HepG2 (cell line): Measurements from ENCODE around the gene TRPC4AP. TPM values are rescaled to one million over a fixed set of nuclear protein-coding genes. Genes with fewer than 3 reads are reported as not detected.

Experiments
- ATAC-seq: fragments of 200-7000 bp; cut with Tn5 transposase; 3 replicates; pipeline ENCODE4 v1.9.1; 2020; ENCODE audit warnings: mild to moderate bottlenecking, moderate library complexity
- BruUV-seq: library from RNA; stranded (reverse); fragments of 400-500 nt; replicated peaks from 2 replicates; lab custom pipeline; 2021; lab: Mats Ljungman, UMichigan
- CTCF ChIA-PET: fragments of 300-600 bp; formaldehyde crosslinking; extraction: SDS; loops from one replicate; lab custom pipeline; 2021; ENCODE audit warnings: low total read pairs, inconsistent platforms, low intra/inter-chr PET ratio; lab: Yijun Ruan, JAX
- POLR2A ChIA-PET: fragments of 350-600 bp; sonication (Branson Sonifier 250); formaldehyde crosslinking; loops from one replicate; lab custom pipeline; 2020; ENCODE audit warnings: antibody characterized with exemption, inconsistent platforms; lab: Yijun Ruan, JAX
- DNase-seq: peaks from one replicate; pipeline ENCODE4 v3.0.0-alpha.2; 2015; ENCODE audit warnings: low spot score
- FAIRE-seq: peaks from 3 replicates; lab custom pipeline; 2011; peaks lifted over from hg19 to GRCh38; lab: Jason Lieb, UNC
- H2AFZ ChIP-seq: one replicate; pipeline ENCODE4 v1.6.1; 2011; ENCODE audit warnings: low read length, inconsistent platforms
- H3K27ac ChIP-seq: fragments of 300-600 bp; 3 replicates; pipeline ENCODE4 v1.8.0; 2011; ENCODE audit warnings: mixed run types, mild to moderate bottlenecking, mixed read lengths, low read length, inconsistent platforms; ENCODE audit not compliant: insufficient read depth; ENCODE audit errors: extremely low read length
- H3K27me3 ChIP-seq, 2 experiments: fragments of 200-600 bp in 1 of 2; 2 replicates in 1 of 2; 3 replicates in 1 of 2; pipeline versions ENCODE4 v1.6.0 to v1.8.0; 2011; ENCODE audit warnings: low read length in 2 of 2, mild to moderate bottlenecking in 2 of 2, moderate library complexity in 2 of 2, inconsistent platforms in 1 of 2; ENCODE audit not compliant: insufficient read depth in 2 of 2, control insufficient read depth in 1 of 2
- H3K36me3 ChIP-seq, 2 experiments: fragments of 200-600 bp in 1 of 2; replicated peaks in 1 of 2; 2 replicates in 1 of 2; 3 replicates in 1 of 2; pipeline versions ENCODE4 v1.5.1 to v1.8.0; 2011; ENCODE audit warnings: low read length in 2 of 2, inconsistent platforms in 1 of 2; ENCODE audit not compliant: insufficient read depth in 2 of 2, control insufficient read depth in 1 of 2
- H3K4me1 ChIP-seq: 2 replicates; pipeline ENCODE4 v1.5.1; 2012; ENCODE audit warnings: low read length, inconsistent platforms; ENCODE audit not compliant: insufficient read depth
- H3K4me2 ChIP-seq: 2 replicates; pipeline ENCODE4 v1.6.0; 2011; ENCODE audit warnings: low read depth, low read length, inconsistent platforms
- H3K4me3 ChIP-seq, 3 experiments: fragments of 200-600 bp in 1 of 3; sonication (generic), shearing (Covaris generic) in 1 of 3; replicated peaks in 1 of 3; 2 replicates each; pipeline ENCODE4 v1.5.1; 2011 to 2016; ENCODE audit warnings: low read length in 3 of 3, inconsistent platforms in 2 of 3, low read depth in 2 of 3, mild to moderate bottlenecking in 2 of 3, control low read depth in 1 of 3, mixed read lengths in 1 of 3; ENCODE audit not compliant: insufficient read depth in 1 of 3
- H3K79me2 ChIP-seq: one replicate; pipeline ENCODE4 v1.6.1; 2011; ENCODE audit warnings: low read length, inconsistent platforms; ENCODE audit not compliant: insufficient read depth
- H3K9ac ChIP-seq: 2 replicates; pipeline ENCODE4 v1.6.0; 2011; ENCODE audit warnings: mild to moderate bottlenecking, low read depth, low read length, inconsistent platforms; ENCODE audit not compliant: insufficient read depth
- H3K9me3 ChIP-seq: 2 replicates; pipeline ENCODE4 v1.5.1; 2012; ENCODE audit warnings: mild to moderate bottlenecking, low read length
- H4K20me1 ChIP-seq: 2 replicates; pipeline ENCODE4 v1.6.0; 2011; ENCODE audit warnings: inconsistent platforms, mild to moderate bottlenecking, low read length, moderate library complexity; ENCODE audit not compliant: insufficient read depth
- ADNP ChIP-seq: sonication (generic); formaldehyde crosslinking; IDR thresholded peaks from 2 replicates; pipeline ENCODE4 v1.4.0; 2020; ENCODE audit warnings: missing genetic modification reagents
- BCLAF1 ChIP-seq: fragments of 450-650 bp; IDR thresholded peaks from 2 replicates; pipeline ENCODE4 v1.6.1; 2017; ENCODE audit warnings: mild to moderate bottlenecking
- CEBPB ChIP-seq: IDR thresholded peaks from 2 replicates; pipeline ENCODE4 v1.6.1; 2011; ENCODE audit warnings: low read depth, low read length, improper control_type of control experiment, borderline replicate concordance
- HNRNPK ChIP-seq: fragments of 200-400 bp; formaldehyde crosslinking; IDR thresholded peaks from 2 replicates; pipeline ENCODE4 v1.6.1; 2018; ENCODE audit warnings: low read length, low read depth, moderate library complexity, mild to moderate bottlenecking; ENCODE audit not compliant: poor library complexity, severe bottlenecking
- WGBS: methylation state at CpG from one replicate; pipeline ENCODE4 v1.1.6; 2017; ENCODE audit warnings: low lambda C conversion rate; 5-methylcytosine and 5-hydroxymethylcytosine counted together
- in situ Hi-C: cut with HindIII; loops from 2 replicates; pipeline ENCODE4 v1.10.0; 2017; ENCODE audit warnings: low pct_unique_long_range_greater_than_20kb; ENCODE audit not compliant: extremely low pct_ligation_motif_present
- intact Hi-C: fragments of 100-400 bp; cut with micrococcal nuclease; formaldehyde crosslinking; loops from one replicate; pipeline ENCODE4 v1.10.0; 2022; ENCODE audit not compliant: unreplicated experiment
- polyA plus RNA-seq, 8 experiments: library from polyadenylated mRNA; depleted of rRNA in 3 of 8; stranded (reverse) in 7 of 8; unstranded in 1 of 8; fragments of >200 nt; fragmentation: Illumina TruSeq in 4 of 8; extraction: Trizol in 4 of 8; gene quantifications; 2 replicates each; pipeline versions ENCODE4 v1.2.1 to v1.2.3, GENCODE V29; 2011 to 2016; ENCODE audit warnings: low read depth in 4 of 8, missing spikeins in 1 of 8, mixed read lengths in 1 of 8; ENCODE audit not compliant: insufficient read depth in 1 of 8
- total RNA-seq, 5 experiments: library from RNA; depleted of rRNA; stranded (reverse); fragments of >200 nt; fragmentation: Illumina TruSeq; extraction: Trizol; gene quantifications; 2 replicates each; pipeline ENCODE4 v1.2.3, GENCODE V29; 2016; ENCODE audit warnings: low read depth in 1 of 5

TRPC4AP gene
- total and polyA plus RNA-seq, 2 of the 13 experiments (the other 11 are each of a cell fraction or from before 2014, with no cell fraction given) = 136 to 137 TPM

GRCh38 chr20:35106827-35107380 lies 14.3 kb upstream of the TRPC4AP start:
- in situ Hi-C loops = no loop called here
- TF ChIP-seq HNRNPK = peak; percentile 98
- no peak for TF ChIP-seq BCLAF1

DNA sequence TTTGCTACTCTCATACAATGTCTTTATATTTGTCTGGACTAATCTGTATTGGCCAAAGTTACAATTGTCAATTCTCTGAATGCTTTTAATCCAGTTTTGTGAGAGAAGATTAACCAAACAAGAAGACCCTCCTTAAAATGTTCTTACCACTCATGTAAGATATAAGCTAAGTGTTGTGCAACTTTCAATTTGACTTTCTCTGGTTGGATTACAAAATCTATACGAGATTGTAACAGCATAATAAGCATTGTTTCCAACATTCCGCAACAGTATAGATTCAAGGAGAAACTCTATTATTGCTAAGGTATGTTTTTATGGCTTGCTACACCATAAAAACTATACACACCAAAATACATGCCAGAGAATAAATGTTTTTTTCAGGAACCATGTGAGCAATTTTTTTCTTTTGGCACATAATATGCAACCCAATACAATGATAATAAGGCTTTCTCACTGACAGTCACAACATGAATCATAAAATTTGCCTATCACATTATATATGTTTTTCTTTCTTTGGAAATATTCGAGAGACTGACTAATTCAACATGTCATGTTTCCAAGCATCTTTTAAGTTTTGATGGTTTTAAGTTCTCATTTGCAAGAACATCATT lies 12.2 kb upstream of the TRPC4AP start:
- in situ Hi-C loops = no loop called here
- Histone ChIP-seq H3K27me3 (no peaks in the 10 kb centered on the region), H3K27ac (no peak overlapping the region), H3K4me3 (no peak overlapping the region), H2AFZ (no peak overlapping the region), H3K9me3 (no peaks in the 10 kb centered on the region), H3K79me2 (no peaks in the 10 kb centered on the region), H3K4me2 (no peak overlapping the region), H3K9ac (no peak overlapping the region), H3K4me1 (no peaks in the 10 kb centered on the region), H3K36me3 (no peaks in the 10 kb centered on the region), H4K20me1 (no peaks in the 10 kb centered on the region)
- intact Hi-C loops = no loop called here
- no peak for ATAC-seq
- no peak for TF ChIP-seq ADNP (CRISPR knock-in tag)
- TF ChIP-seq CEBPB = peak; percentile 77
- BruUV-seq = no TSS peak
- no peak for FAIRE-seq
- CTCF ChIA-PET = no interaction called here
- POLR2A ChIA-PET = no interaction called here
- WGBS = 32% methylated on average over 3 of the region's 3 CpGs
- DNase-seq = no peak

More at GRCh38 chr20:35106827-35107380, 14.3 kb upstream of the TRPC4AP start:
- no peaks in the 10 kb centered on the region for H3K36me3 ChIP-seq
- H4K20me1 ChIP-seq = no peaks in the 10 kb centered on the region
- no peaks in the 10 kb centered on the region for H3K9me3 ChIP-seq
- no peak overlapping the region for H2AFZ ChIP-seq
- H3K4me2 ChIP-seq = no peak overlapping the region
- H3K79me2 ChIP-seq = no peaks in the 10 kb centered on the region
- no peak overlapping the region for H3K4me3 ChIP-seq
- WGBS = 63% methylated on average over 1 of the region's 1 CpG
- POLR2A ChIA-PET = no interaction called here
- no peak for DNase-seq
- H3K27ac ChIP-seq = no peak overlapping the region
- intact Hi-C loops = no loop called here
- no TSS peak for BruUV-seq
- no peak overlapping the region for H3K9ac ChIP-seq
- FAIRE-seq = no peak
- no peak for ATAC-seq
- no peaks in the 10 kb centered on the region for H3K4me1 ChIP-seq
- CTCF ChIA-PET = no interaction called here
- no peaks in the 10 kb centered on the region for H3K27me3 ChIP-seq
